ENCODE data around the gene RPA1.

RPA1 gene

GRCh38 chr17:1870592-1870991 is 40.8 kb downstream of the RPA1 start:
- no peak for DNase-seq (ENCODE audit: extremely low read depth, low read depth)
- TF ChIP-seq CTCF (IDR thresholded peaks at IDR 0.05; ENCODE audit: low read depth, low read length), result no peak

GRCh38 chr17:1871756-1872155 is 42.0 kb downstream of the RPA1 start:
- TF ChIP-seq CTCF (IDR thresholded peaks at IDR 0.05; ENCODE audit: low read depth, low read length), result no peak
- DNase-seq (ENCODE audit: extremely low read depth, low read depth), result no peak

GRCh38 chr17:1872254-1872653 is 42.4 kb downstream of the RPA1 start:
- TF ChIP-seq CTCF (IDR thresholded peaks at IDR 0.05; ENCODE audit: low read depth, low read length), result no peak
- DNase-seq (ENCODE audit: extremely low read depth, low read depth), result no peak

- DNase-seq (ENCODE audit: extremely low read depth, low read depth), result no peak
- no peak for TF ChIP-seq CTCF (IDR thresholded peaks at IDR 0.05; ENCODE audit: low read depth, low read length)
Measured at GRCh38 chr17:1872976-1873375, 43.2 kb downstream of the RPA1 start.

- no peak for TF ChIP-seq CTCF (IDR thresholded peaks at IDR 0.05; ENCODE audit: low read depth, low read length)
- DNase-seq (ENCODE audit: extremely low read depth, low read depth), result no peak
Measured at GRCh38 chr17:1873418-1873817, 43.6 kb downstream of the RPA1 start.

- no peak for DNase-seq (ENCODE audit: extremely low read depth, low read depth)
- no peak for TF ChIP-seq CTCF (IDR thresholded peaks at IDR 0.05; ENCODE audit: low read depth, low read length)
Measured at GRCh38 chr17:1875597-1875996, 45.8 kb downstream of the RPA1 start.

- no peak for TF ChIP-seq CTCF (IDR thresholded peaks at IDR 0.05; ENCODE audit: low read depth, low read length)
- DNase-seq (ENCODE audit: extremely low read depth, low read depth), result no peak
Measured at GRCh38 chr17:1878419-1879121, 48.8 kb downstream of the RPA1 start.

Data from AG09319 (cell line).